HepG2 (cell line): ENCODE results near the gene MBD3. TPM values are rescaled to one million over a fixed set of nuclear protein-coding genes. Genes with fewer than 3 reads are reported as not detected.

Experiments used
- ARID5B ChIP-seq: IDR thresholded peaks from 2 replicates; pipeline ENCODE4 v1.4.0; 2020; ENCODE audit warnings: mild to moderate bottlenecking, missing genetic modification reagents
- CBFB ChIP-seq: sonication (generic); formaldehyde crosslinking; IDR thresholded peaks from 2 replicates; pipeline ENCODE4 v1.4.0; 2020; ENCODE audit warnings: missing genetic modification reagents
- GRHL1 ChIP-seq: sonication (generic); formaldehyde crosslinking; conservative IDR thresholded peaks from 2 replicates; pipeline ENCODE4 v1.8.0; 2022; ENCODE audit warnings: missing genetic modification reagents
- GTF2F1 ChIP-seq: fragments of 150-350 bp; IDR thresholded peaks from 2 replicates; pipeline ENCODE4 v1.6.1; 2014; ENCODE audit warnings: low read length
- HOXA7 ChIP-seq: sonication (generic); formaldehyde crosslinking; IDR thresholded peaks from 2 replicates; pipeline ENCODE4 v1.8.1; 2022; ENCODE audit warnings: mild to moderate bottlenecking, missing genetic modification reagents, moderate library complexity
- IKZF1 ChIP-seq: fragments of 450-650 bp; IDR thresholded peaks from 2 replicates; pipeline ENCODE4 v1.7.1; 2016
- JUNB ChIP-seq: sonication (generic); formaldehyde crosslinking; IDR thresholded peaks from 2 replicates; pipeline ENCODE4 v1.8.0; 2022; ENCODE audit warnings: missing genetic modification reagents, mild to moderate bottlenecking, borderline replicate concordance
- KLF15 ChIP-seq: sonication (generic); formaldehyde crosslinking; IDR thresholded peaks from 2 replicates; pipeline ENCODE4 v1.8.1; 2023; ENCODE audit warnings: borderline replicate concordance, mild to moderate bottlenecking, inconsistent platforms, missing genetic modification reagents, mixed read lengths
- NR1H2 ChIP-seq: sonication (generic); formaldehyde crosslinking; IDR thresholded peaks from 2 replicates; pipeline ENCODE4 v1.8.1; 2022; ENCODE audit warnings: low read depth, missing genetic modification reagents, borderline replicate concordance
- USF2 ChIP-seq, 2 experiments: sonication (generic) in 1 of 2; formaldehyde crosslinking in 1 of 2; IDR thresholded peaks; 2 replicates each; pipeline versions ENCODE4 v1.5.1 to v1.6.1; 2011 to 2020; ENCODE audit warnings: borderline replicate concordance in 1 of 2, low read depth in 1 of 2, low read length in 1 of 2, mild to moderate bottlenecking in 1 of 2, missing genetic modification reagents in 1 of 2, moderate library complexity in 1 of 2
- ZBTB20 ChIP-seq: sonication (generic); formaldehyde crosslinking; IDR thresholded peaks from 2 replicates; pipeline ENCODE4 v1.8.1; 2023; ENCODE audit warnings: missing genetic modification reagents, low read depth, mild to moderate bottlenecking, borderline replicate concordance
- ZFP91 ChIP-seq: sonication (generic); formaldehyde crosslinking; IDR thresholded peaks from 2 replicates; pipeline ENCODE4 v1.9.0; 2022; ENCODE audit warnings: missing genetic modification reagents, mild to moderate bottlenecking, borderline replicate concordance
- ZKSCAN5 ChIP-seq: sonication (generic); formaldehyde crosslinking; IDR thresholded peaks from 2 replicates; pipeline ENCODE4 v1.5.1; 2020; ENCODE audit warnings: mild to moderate bottlenecking, missing genetic modification reagents
- ZKSCAN8 ChIP-seq: IDR thresholded peaks from 2 replicates; pipeline ENCODE4 v1.6.1; 2016; ENCODE audit warnings: borderline replicate concordance, missing genetic modification reagents, missing compliant biosample characterization
- ZNF234 ChIP-seq: sonication (generic); formaldehyde crosslinking; conservative IDR thresholded peaks from 2 replicates; pipeline ENCODE4 v1.5.1; 2020; ENCODE audit warnings: mild to moderate bottlenecking, missing genetic modification reagents
- ZNF460 ChIP-seq: sonication (generic); formaldehyde crosslinking; IDR thresholded peaks from 2 replicates; pipeline ENCODE4 v1.5.1; 2020; ENCODE audit warnings: missing genetic modification reagents, mild to moderate bottlenecking, borderline replicate concordance
- ZNF557 ChIP-seq: sonication (generic); formaldehyde crosslinking; IDR thresholded peaks from 2 replicates; pipeline ENCODE4 v1.4.0; 2020; ENCODE audit warnings: missing genetic modification reagents
- ZNF766 ChIP-seq: sonication (generic); formaldehyde crosslinking; IDR thresholded peaks from 2 replicates; pipeline ENCODE4 v1.5.0; 2020; ENCODE audit warnings: missing genetic modification reagents, borderline replicate concordance
- ZNF841 ChIP-seq: sonication (generic); formaldehyde crosslinking; IDR thresholded peaks from 2 replicates; pipeline ENCODE4 v1.8.1; 2023; ENCODE audit warnings: missing genetic modification reagents, borderline replicate concordance
- ZNF879 ChIP-seq: sonication (generic); formaldehyde crosslinking; IDR thresholded peaks from 2 replicates; pipeline ENCODE4 v1.8.1; 2023; ENCODE audit warnings: missing genetic modification reagents
- polyA plus RNA-seq, 8 experiments: library from polyadenylated mRNA; depleted of rRNA in 3 of 8; stranded (reverse) in 7 of 8; unstranded in 1 of 8; fragments of >200 nt; fragmentation: Illumina TruSeq in 4 of 8; extraction: Trizol in 4 of 8; gene quantifications; 2 replicates each; pipeline versions ENCODE4 v1.2.1 to v1.2.3, GENCODE V29; 2011 to 2016; ENCODE audit warnings: low read depth in 4 of 8, missing spikeins in 1 of 8, mixed read lengths in 1 of 8; ENCODE audit not compliant: insufficient read depth in 1 of 8
- total RNA-seq, 5 experiments: library from RNA; depleted of rRNA; stranded (reverse); fragments of >200 nt; fragmentation: Illumina TruSeq; extraction: Trizol; gene quantifications; 2 replicates each; pipeline ENCODE4 v1.2.3, GENCODE V29; 2016; ENCODE audit warnings: low read depth in 1 of 5

The MBD3 gene
- total and polyA plus RNA-seq, 2 of the 13 experiments (the other 11 are each of a cell fraction or from before 2014, with no cell fraction given): 21.2 to 76.9 TPM

GRCh38 chr19:1568320-1569019 lies 24.2 kb downstream of the MBD3 start, which contains the start of gene MEX3D (continued):
- TF ChIP-seq ZNF879 (CRISPR knock-in tag) (no peak), ZFP91 (CRISPR knock-in tag) (peak; percentile 35; the same call in 1 of the 2 replicates), ZNF766 (peak; percentile 93; the same call in 1 of the 2 replicates), GTF2F1 (no peak), USF2 (IDR thresholded peaks at IDR 0.05; ENCODE audit: low read depth, low read length) (peak; percentile 25; the same call in 1 of the 2 replicates), USF2 (CRISPR knock-in tag; IDR thresholded peaks at IDR 0.05; ENCODE audit: borderline replicate concordance) (no peak), CBFB (CRISPR knock-in tag) (0 out of 2 replicates have a peak, but pooled peaks have one; percentile 22), JUNB (CRISPR knock-in tag) (no peak), ZKSCAN5 (no peak), NR1H2 (CRISPR knock-in tag) (no peak), KLF15 (CRISPR knock-in tag) (0 out of 2 replicates have a peak, but pooled peaks have one; percentile 68), ZNF460 (CRISPR knock-in tag) (no peak), IKZF1 (no peak), ZKSCAN8 (CRISPR knock-in tag) (no peak), GRHL1 (CRISPR knock-in tag) (no peak), ZNF841 (CRISPR knock-in tag) (no peak), ZNF234 (CRISPR knock-in tag) (no peak), HOXA7 (CRISPR knock-in tag) (no peak), ARID5B (no peak), ZBTB20 (CRISPR knock-in tag) (no peak), ZNF557 (0 out of 2 replicates have a peak, but pooled peaks have one; percentile 58)
